DMS114 treated with DMSO at 0.1 percent for 48 hours (cell line): ENCODE results near the gene SYN1.
"Not testable (repeated sequence)": the region's sequence is repeated elsewhere in the genome, so short reads cannot be mapped to it uniquely, and the experiment has no call there.

Experiments
- DNase-seq: peaks from one replicate; lab custom pipeline; 2025; ENCODE audit not compliant: unreplicated experiment; lab: John Stamatoyannopoulos, UW

SYN1 gene

DNA sequence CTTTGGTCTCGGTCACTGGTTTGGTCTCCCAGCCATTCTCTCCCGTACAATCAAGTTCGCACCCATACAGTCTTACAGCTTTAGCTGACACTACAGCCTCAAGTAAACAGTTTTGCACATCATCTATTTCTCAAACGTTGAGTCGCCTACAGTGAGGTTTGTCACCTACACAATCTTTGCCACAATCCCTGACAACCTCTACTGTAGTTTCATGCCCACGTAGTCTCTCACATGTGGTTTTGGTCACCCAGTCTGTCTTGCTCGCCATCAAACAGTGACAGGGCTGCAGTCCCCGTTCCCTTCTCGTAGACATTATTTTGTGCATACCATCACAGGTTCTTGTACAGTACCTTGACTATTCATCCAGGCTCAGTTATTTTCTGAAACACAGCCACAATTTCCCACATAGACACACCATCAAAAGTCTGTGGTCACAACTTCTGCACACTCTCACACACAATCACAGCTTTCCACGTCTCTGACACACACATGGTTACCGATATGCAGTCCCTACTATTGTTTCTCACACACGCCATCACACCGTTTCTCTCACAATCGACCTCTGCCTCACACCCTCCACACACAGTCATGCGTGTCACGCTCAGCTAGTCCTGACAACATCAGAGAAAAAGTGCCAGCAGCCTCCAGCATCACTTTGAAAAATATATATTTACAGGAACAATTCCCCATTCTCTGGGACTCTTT is 15.4 kb upstream of the SYN1 start:
- DNase-seq = no peak

DNA sequence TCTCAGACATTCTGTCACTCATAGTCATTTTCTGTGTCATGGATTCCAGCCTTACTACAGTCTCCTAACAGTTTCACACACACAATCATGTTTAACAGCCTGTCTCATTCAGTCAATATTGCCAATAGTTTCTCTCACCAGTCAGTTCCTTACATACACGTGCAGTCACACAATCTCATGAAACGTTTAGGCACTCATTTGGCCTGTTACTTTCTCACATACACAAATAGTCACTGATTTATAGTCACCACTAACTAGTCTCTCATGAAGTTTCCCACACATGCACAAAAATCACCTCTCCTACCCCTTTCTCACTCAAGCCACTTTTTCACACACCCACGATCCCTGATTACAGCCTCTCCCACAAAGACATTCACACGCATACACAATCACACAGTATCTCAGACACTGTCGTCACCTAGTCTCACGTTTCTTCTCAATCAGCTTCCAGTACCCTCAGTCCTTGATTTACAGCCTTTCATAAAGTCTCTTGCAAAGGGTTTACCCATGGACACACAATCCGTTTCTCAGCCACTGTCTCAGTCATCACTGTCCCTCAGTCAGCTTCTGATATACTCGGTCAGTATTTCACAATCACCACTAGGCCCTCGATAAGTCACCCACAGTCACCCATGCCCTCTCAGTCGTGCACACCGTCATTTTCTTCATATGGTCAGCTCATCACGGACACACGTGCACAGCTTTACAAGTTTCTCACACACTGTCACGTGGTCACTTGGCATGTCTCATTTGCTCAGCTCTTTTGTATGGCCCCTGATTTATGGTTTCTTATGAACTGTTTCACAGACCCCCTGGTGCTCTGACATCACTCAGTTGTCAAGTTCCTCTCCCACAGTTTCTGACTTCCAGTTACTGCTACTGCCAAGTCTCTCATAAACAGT is 14.3 kb upstream of the SYN1 start:
- DNase-seq = no peak

DNA sequence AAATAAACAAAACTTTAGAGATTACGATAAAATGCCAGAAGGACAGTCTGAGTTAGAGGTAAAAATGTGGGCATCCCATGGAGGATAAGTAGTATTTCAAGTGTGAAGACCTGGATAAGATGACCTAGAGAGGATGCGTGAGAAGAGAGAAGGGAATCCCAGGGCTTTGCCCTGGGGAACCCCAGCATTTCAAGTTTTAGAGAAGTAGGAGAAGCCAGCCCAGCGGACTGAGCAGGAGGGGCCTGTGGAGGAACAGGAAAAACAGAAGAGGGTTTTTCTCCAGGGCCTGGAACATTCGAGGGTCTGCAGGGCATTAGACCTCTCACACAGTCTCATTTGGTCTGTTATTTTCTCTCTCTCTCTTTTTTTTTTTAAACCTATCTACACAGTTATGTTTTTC is 13.0 kb upstream of the SYN1 start:
- no peak for DNase-seq

DNA sequence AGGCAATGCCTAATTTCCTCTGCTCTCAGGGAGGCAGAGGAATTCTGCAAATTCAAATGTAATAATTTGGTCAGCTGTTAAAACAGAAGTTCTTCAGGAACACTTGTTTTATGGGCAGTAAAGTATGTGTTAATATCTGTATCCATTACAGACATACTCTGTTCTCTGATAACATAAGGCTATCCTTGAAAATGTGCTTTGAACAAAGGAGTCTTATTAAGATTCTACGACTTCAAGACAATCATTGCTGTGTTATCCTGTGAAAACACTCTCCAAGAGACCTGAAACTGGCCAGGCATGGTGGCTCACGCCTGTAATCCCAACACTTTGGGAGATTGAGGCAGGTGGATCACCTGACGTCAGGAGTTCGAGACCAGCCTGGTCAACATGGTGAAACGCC is 12.0 kb upstream of the SYN1 start:
- DNase-seq = no peak

DNA sequence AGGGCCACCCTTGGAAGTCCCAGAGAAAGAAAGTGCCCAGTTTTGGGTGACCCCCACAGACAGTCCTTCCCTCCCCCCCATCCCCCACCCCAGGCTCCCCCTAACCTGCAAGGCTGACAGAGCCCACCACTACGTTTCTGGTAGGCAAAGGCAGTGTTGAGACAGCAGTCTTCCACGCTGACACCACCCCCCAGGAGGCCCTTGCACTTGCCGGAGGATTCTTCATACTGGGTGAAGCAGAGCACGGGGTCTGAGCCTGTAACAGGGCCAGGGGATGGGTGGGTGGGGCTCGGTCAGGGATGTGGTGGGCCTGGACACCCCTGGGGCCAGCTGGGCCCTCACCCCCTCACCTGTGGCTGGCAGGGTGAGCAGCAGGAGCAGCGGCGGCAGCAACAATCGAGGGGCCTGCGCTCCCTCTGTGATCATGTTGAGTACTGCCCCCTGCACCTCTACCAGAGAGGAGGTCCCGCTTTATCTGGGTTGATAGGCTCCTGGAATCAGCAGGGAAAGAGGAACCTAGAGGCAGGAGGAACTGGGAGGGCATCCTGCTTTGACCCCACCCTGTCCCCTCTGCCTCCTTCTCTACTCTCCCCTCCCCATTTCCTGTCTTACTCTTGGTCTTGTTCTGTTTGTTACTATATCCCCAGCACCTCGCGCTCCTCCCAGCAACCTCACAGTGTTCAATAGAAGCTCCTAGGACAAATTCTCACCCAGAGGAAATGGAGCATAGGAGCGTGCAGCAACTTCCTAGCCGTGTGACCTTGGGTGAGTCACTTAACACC is 10.0 kb upstream of the SYN1 start, which contains the start of gene CFP:
TSS of gene CFP (minus strand) at position 512 of the 782 bp plus-strand sequence. CDS start at position 426, 86 bp downstream.
- DNase-seq = no peak

DNA sequence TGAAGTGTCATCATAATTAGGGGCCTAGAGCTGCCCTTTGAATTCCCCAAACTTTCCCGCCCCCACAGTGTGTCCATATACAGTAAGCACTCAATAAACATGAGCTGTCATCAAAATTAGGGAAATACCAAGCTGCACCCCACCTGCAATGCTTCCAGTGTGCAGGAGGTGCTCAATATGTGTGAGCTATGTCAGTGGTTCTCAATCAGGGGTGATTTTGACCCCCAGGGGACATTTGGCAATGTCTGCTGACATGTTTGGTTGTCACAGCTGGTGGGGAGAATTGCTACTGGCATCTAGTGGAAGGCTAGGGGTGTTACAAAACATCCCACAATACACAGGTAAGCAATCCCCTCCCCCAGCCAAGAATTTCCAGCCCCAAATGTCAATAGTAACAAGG is 9.3 kb upstream of the SYN1 start:
- no peak for DNase-seq

DNA sequence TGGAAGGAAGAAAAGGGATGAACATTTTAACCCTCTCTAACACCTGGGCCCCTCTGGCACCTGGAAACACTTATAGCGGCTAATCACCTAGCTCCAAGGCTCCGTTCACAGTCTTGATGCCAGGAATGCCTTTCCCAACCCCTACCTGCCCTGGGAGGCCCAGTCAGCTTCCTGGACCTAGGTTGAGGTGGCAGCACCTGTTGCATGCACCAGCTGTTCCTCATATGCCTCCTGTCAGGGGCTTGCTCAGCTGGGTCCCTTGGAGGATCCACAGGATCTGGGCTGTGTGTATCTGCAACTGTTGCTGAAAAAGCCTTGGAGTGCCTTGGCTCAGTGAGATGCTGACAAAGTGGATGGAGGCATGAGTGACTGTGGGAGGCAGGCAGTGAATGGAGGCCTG is 5.7 kb upstream of the SYN1 start:
- DNase-seq = no peak

DNA sequence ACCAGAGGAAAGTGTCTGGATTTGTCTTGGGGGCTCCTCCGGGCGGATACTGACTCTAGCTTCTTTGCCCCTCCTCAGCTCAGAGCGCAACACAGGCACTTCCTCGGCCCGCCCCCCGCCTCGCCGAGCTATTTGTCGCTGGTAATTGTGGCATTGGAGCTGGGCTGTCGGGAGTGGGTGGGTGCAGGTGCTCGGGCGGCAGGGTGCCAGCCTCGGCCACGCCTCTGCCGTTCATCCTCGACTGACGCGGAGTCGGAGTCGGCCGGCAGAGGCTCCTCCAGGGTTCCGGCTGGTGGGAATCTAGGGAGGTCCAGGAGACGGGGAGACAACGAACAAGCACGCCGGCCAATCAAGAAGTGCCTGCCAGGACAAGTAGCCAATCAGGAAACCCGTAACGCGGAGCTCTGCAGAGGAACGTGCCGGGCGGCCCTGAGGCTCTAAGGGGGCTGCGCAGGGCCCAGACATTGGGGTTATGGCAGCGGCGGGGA is 3.9 kb upstream of the SYN1 start:
- peak; percentile 77 for DNase-seq

DNA sequence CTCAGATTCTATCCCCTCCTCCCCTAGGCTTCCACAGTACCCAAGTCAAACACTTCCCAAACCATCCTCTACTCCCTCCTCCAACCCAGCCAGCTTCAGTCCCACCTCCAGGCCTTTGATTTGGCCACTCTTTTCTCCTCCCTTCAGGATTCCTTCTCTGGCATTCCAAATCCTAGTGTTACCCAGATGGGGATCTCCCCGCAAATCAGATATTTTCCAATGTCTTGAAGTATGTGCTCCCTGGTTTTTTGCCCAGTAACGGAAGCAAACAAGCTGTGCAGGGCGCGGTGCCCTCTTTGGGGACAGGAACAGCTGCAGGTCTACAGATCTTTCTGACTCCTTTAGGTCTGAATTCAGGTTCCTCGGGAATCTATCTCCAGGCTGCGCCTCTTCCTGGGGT is 2.2 kb upstream of the SYN1 start:
- no peak for DNase-seq

DNA sequence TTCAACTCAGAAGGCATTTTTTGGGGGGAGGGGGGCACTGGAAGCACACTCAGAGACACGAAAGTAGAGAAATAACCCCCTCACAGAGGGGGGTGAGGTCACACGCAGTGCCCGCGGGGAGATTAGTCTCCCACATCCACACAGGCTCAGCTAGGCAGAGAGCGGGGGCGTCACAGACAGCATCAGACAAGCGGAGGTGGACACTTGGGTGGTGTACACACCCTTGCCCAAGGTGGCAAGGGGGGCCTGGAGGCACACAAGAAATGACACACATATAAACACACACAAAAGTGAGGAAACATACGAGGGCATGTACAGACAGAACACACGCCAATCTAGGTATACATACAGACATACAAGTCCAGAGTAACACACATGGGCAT is 637 bp upstream of the SYN1 start:
- no peak for DNase-seq

DNA sequence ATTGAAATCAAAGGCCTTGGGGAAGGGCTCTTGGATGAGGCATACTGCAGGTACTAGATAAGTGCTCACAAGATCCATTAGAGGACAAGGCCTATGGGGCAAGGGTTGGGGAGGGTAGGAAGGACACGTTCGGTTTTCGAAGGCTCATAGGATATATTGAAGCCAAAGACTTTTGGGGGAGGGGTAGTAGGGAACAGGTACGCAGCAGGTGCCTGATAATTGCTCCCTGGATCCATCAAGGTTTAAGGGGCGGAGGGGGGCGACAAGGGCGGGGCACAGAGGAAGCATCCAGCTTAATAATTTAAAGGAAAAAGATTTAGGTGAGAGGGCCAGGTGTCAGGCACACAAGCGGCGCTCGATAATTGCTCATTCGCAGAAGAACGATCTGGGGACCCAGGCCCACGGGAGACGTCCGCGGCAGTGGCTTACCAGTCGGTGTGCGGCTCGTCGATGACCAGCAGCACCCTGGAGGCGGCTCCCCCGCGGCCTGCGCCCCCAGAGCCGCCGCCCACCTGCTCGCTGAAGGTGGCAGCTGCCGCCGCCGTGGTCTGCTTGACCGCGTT is 653 bp downstream of the SYN1 start:
- DNase-seq = no peak

DNA sequence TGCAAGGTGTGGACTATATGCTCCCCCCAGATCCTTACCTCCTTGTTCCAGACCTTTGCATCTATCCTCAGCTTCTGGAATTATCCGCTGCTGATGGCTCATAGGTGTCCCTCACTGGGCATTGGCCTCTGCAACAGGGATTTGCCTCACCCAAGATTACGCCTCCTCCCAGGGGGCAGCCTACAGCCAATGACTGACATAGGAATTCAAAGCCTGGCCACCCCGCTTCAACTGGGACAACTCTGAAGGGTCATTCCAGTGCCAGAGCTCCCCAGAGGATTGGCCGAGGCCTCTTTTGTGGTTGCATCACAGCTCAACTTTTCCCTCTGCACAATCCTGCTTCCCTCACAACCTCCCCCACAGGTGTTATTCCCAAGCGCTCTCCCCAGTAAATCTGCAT is 5.0 kb downstream of the SYN1 start:
- no peak for DNase-seq

DNA sequence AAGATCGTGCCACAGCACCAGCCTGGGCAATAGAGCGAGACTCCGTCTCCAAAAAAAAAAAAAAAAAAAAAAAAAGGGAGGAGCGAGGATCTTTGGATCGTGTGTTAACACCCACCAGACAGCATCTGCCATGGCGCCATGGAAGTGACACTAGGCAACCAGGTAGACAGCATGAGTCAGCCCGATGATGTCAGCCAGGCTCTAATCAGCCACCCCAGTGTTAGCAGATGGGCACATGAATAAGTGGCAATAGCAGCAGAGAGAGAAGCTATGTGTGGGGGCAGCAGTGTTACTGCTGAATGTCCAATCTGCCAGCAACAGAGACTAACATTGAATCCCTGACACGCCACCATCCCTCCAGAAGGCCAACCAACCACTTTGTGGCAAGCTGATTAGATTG is 6.6 kb downstream of the SYN1 start:
- DNase-seq = no peak

DNA sequence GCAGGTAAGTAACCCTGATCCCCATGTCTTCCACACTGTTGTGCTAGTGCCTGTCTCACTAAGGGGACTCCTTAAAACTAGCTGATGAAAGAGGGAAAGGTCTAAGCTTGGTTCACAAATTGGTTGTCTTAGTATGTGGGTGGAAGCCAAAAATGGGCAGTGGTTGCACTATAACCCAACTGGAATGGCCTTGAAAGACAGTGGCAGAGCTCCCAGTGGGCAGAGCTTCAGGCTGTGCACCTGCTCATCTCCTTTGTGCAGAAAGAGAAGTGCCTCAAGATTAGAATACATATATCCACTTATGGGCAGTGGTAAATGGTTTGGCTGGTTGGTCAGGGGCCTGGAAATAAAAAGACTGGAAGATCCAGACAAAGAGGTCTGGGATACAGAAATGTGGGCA is 7.2 kb downstream of the SYN1 start:
- no peak for DNase-seq

DNA sequence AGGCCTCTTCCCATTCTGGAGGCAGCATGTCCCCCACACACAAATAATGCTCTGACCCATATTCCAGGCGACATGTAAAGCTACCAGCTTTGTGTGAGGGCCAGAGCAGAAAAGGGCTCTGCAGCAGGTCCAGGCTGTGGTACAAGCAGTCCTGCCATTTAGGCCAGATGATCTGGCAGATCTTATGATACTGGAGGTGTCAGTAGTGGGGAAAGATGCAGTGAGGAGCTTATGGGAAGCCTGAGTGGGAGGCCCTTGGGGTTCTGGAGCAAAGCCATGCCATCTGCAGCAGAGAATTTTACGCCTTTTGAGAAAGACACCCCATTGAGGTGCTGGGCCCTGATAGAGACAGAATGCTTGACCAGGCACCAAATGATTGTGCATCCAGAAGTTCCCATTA is 7.7 kb downstream of the SYN1 start:
- no peak for DNase-seq

DNA sequence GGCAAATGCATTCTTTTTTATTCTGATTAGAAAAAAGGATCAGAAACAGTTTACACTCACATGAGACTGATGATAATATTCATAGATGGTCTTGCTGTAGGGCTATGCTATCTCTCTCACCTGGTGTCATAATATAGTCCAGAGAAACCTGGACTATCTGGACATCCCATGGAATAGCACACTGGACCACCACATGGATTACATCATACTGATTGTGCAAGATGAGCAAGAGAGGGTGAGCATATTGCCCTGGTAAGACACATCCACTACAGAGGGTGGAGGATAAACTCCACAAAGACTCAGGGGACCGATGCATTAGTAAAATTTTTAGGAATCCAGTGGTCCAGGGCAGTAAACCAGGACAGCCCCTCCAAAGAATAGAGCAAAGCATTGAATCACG is 8.2 kb downstream of the SYN1 start:
- no peak for DNase-seq

DNA sequence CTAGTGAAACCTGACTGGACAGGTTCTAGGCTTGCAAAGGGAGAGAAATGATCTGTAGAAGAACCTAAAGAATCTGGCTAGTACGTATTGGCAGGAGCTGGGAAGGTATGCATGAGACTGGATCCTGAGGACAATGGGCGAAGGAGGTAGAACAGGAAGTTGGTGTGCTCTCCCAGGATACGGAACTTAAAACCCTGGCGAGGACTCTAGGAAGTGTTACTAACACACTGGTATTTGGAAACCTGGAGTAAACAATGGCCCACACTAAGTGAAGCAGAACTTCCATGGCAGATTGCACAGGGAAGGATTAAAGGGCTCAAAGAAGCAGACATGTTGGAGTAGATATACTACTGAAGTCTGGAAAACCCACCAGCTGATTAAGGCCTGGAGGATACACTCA is 9.1 kb downstream of the SYN1 start:
- no peak for DNase-seq

DNA sequence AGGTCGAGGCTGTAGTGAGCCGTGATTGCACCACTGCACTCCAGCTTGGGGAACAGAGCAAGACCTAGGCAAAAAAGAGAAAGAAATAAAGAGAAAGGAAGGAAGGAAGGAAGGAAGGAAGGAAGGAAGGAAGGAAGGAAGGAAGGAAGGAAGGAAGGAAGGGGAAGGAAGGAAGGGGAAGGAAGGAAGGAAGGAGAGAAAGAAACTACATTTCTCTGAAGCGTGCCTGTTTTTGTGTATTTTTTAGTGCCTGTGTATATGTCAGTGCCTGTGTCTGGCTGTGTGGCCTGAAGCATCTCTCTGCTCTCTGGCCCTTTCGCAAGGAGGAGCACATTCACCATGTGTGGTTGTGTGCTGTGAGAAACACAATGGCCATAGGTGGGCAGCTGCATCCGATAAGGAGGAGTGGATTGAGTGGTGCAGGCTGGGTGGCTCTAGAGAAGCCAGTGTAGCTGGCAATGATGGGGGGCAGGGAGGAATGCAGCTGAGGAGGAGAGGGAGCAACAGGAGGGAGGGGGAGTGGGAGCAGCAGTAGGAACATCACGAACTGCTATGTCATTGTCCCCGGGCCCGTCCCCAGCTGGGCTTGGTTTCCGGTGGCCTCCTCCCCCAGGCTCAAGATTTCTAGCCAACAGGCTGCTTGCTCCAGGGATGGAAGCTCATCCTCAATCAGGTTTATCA is 11.4 kb downstream of the SYN1 start:
- no peak for DNase-seq

DNA sequence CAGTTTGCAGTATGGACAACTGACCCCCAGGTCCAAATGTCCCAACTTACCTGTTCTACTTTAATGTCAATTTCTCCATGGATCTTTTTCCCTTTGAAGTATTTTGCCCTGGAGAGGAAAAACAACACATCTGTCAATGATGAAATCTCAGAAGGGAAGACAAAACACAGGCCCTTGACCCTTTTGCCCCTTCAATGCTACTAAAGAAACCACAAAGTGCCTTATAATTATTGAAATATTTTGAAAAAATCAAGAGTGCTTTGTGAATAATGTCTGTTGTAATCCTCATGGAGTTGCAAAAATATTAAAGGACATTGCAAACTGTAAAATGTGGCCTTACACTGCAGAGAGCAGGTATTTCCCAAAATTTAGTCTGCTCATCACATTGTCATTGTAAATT is 12.6 kb downstream of the SYN1 start:
- DNase-seq = no peak

DNA sequence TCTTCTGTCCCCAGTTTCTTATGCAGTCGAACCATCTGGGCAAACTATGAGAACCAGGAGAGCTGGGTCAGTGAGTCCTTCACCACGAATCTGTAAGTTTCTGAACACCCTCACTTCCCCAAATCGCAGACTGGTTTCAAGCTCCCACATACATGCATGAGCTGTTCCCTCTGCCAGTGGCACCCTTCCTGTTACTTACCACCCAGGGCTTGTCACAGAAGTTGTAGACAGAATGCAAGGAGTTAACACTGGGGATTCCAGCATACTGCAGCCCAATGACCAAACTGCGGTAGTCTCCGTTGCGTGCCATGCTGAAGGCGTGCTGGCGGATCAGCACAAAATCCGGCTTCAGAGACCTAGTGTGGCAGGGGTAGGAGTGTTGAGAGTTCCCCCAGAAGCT is 14.6 kb downstream of the SYN1 start:
- DNase-seq = no peak

DNA sequence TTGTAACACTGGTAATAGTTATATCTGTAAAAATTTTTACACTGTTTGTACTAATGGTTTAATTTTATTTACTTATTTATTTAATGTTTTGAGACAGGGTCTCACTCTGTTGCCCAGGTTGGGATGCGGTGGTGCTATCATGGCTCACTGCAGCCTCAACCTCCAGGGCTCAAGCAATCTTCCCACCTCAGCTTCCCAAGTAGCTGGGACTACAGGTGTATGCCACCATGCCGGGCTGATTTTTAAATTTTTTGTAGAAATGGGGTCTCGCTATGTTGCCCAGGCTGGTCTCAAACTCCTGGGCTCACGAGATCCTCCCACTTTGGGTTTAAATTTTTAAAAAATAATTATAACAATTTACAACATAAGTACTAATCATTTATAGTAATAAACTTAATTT is 16.5 kb downstream of the SYN1 start:
- DNase-seq = not testable (repeated sequence)
